Esophagus squamous epithelium (tissue), 4 donors: ENCODE data around the gene RAD51D.

Experiments
- CTCF ChIP-seq, 6 experiments: fragments of 450-650 bp in 4 of 6; fragments of 200-600 bp in 2 of 6; sonication (generic) in 2 of 6; IDR thresholded peaks; one replicate each; pipeline ENCODE4 v1.5.1; 2016 to 2019; ENCODE audit warnings: antibody characterized with exemption in 6 of 6, mild to moderate bottlenecking in 4 of 6, moderate library complexity in 4 of 6
- POLR2A ChIP-seq, 4 donors: fragments of 450-650 bp; IDR thresholded peaks; one replicate each; pipeline ENCODE4 v1.6.1; 2017; ENCODE audit warnings: antibody characterized with exemption in 4 of 4, mild to moderate bottlenecking in 4 of 4, moderate library complexity in 3 of 4

GRCh38 chr17:35062308-35062707, 57.4 kb downstream of the RAD51D start:
- TF ChIP-seq CTCF (IDR thresholded peaks at IDR 0.05) (no peak), POLR2A (IDR thresholded peaks at IDR 0.05) (no peak)
